K562 (cell line): Measurements from ENCODE around the gene VRK3. TPM values are rescaled to one million over a fixed set of nuclear protein-coding genes. Genes with fewer than 3 reads are reported as not detected.

Experiments
- CREM ChIP-seq: IDR thresholded peaks from 2 replicates; pipeline ENCODE4 v1.6.1; 2014; ENCODE audit warnings: antibody characterized with exemption, low read depth
- DPF2 ChIP-seq: fragments of 450-650 bp; IDR thresholded peaks from 2 replicates; pipeline ENCODE4 v1.6.1; 2016
- ELF2 ChIP-seq: fragments of 250-450 bp; sonication (Bioruptor Pico); IDR thresholded peaks from 2 replicates; pipeline ENCODE4 v1.5.0; 2021; ENCODE audit warnings: mild to moderate bottlenecking
- FOXK2 ChIP-seq, 2 experiments: fragments of 450-650 bp; IDR thresholded peaks in 1 of 2; conservative IDR thresholded peaks in 1 of 2; 2 replicates each; pipeline ENCODE4 v1.6.1; 2016; ENCODE audit warnings: low read depth in 2 of 2, mild to moderate bottlenecking in 1 of 2
- HDAC8 ChIP-seq: fragments of 450-650 bp; IDR thresholded peaks from 2 replicates; pipeline ENCODE4 v1.6.1; 2016; ENCODE audit warnings: mild to moderate bottlenecking, missing genetic modification characterization, moderate library complexity, missing compliant biosample characterization
- KAT8 ChIP-seq: fragments of 450-650 bp; IDR thresholded peaks from 2 replicates; pipeline ENCODE4 v1.6.1; 2016; ENCODE audit warnings: low read depth, mild to moderate bottlenecking
- MYBL2 ChIP-seq, 2 experiments: fragments of 450-650 bp in 1 of 2; sonication (generic) in 1 of 2; formaldehyde crosslinking in 1 of 2; IDR thresholded peaks; 2 replicates each; pipeline versions ENCODE4 v1.6.1 to v1.8.1; 2017 to 2022; ENCODE audit warnings: borderline replicate concordance in 1 of 2, inconsistent platforms in 1 of 2, low read depth in 1 of 2, mild to moderate bottlenecking in 1 of 2, missing genetic modification reagents in 1 of 2, moderate library complexity in 1 of 2
- NFE2 ChIP-seq: IDR thresholded peaks from 2 replicates; pipeline ENCODE4 v1.6.1; 2014; ENCODE audit warnings: antibody characterized with exemption, low read depth
- OTX1 ChIP-seq: fragments of 450-650 bp; formaldehyde crosslinking; IDR thresholded peaks from 2 replicates; pipeline ENCODE4 v1.4.0; 2022; ENCODE audit warnings: mild to moderate bottlenecking
- PHF8 ChIP-seq: fragments of 200-600 bp; sonication (generic); IDR thresholded peaks from 2 replicates; pipeline ENCODE4 v1.6.1; 2012; ENCODE audit warnings: mixed run types, mild to moderate bottlenecking, inconsistent platforms, low read length, moderate library complexity, borderline replicate concordance
- PRMT5 ChIP-seq: sonication (generic); formaldehyde crosslinking; IDR thresholded peaks from 2 replicates; pipeline ENCODE4 v1.5.0; 2020; ENCODE audit warnings: missing genetic modification reagents
- TAL1 ChIP-seq: fragments of 450-650 bp; IDR thresholded peaks from 2 replicates; pipeline ENCODE4 v1.6.1; 2016; ENCODE audit warnings: mild to moderate bottlenecking
- TFAP4 ChIP-seq: sonication (generic); formaldehyde crosslinking; IDR thresholded peaks from 2 replicates; pipeline ENCODE4 v1.8.0; 2022; ENCODE audit warnings: missing genetic modification reagents, mild to moderate bottlenecking, moderate library complexity, borderline replicate concordance
- U2AF1 ChIP-seq: fragments of 200-400 bp; formaldehyde crosslinking; optimal IDR thresholded peaks from 2 replicates; pipeline ENCODE3; 2017; ENCODE audit warnings: mild to moderate bottlenecking, low read depth, low read length, moderate library complexity
- ZNF699 ChIP-seq: fragments of 250-450 bp; sonication (Bioruptor Pico); IDR thresholded peaks from 2 replicates; pipeline ENCODE4 v1.8.0; 2021; ENCODE audit warnings: mild to moderate bottlenecking, moderate library complexity; ENCODE audit not compliant: insufficient replicate concordance
- ZNF830 ChIP-seq: fragments of 250-450 bp; sonication (Bioruptor Pico); IDR thresholded peaks from 2 replicates; pipeline ENCODE4 v1.5.0; 2021; ENCODE audit warnings: mild to moderate bottlenecking
- polyA plus RNA-seq, 8 experiments: library from polyadenylated mRNA; depleted of rRNA in 4 of 8; stranded (reverse) in 5 of 8; unstranded in 3 of 8; fragments of >200 nt; fragmentation: Nextera tagmentation in 2 of 8; fragmentation: Illumina TruSeq in 1 of 8; extraction: Ambion mirVana in 2 of 8; extraction: Trizol in 1 of 8; gene quantifications; 2 replicates each; pipeline versions ENCODE4 v1.2.1 to v1.2.3, GENCODE V29; 2011 to 2014; ENCODE audit warnings: inconsistent platforms in 1 of 8, missing spikeins in 1 of 8
- total RNA-seq, 7 experiments: library from RNA; depleted of rRNA in 6 of 7; stranded (reverse); fragments of >200 nt in 6 of 7; fragmentation: Illumina TruSeq in 2 of 7; extraction: Trizol in 2 of 7; gene quantifications; 2 replicates each; pipeline versions ENCODE4 v1.2.1 to v1.2.3, GENCODE V29; 2011 to 2021; ENCODE audit warnings: low replicate concordance in 1 of 7
- TF ChIP-seq, protein P1 (sequence below): sonication (generic); formaldehyde crosslinking; IDR thresholded peaks from 2 replicates; pipeline ENCODE4 v1.8.1; 2023; ENCODE audit warnings: mild to moderate bottlenecking, missing genetic modification reagents
- TF ChIP-seq, protein P2 (sequence below): fragments of 450-650 bp; IDR thresholded peaks from 2 replicates; pipeline ENCODE4 v1.6.1; 2018; ENCODE audit warnings: mild to moderate bottlenecking, low read depth; ENCODE audit not compliant: partially characterized antibody

The VRK3 gene
- total and polyA plus RNA-seq, 9 of the 15 experiments (the other 6 are each of a cell fraction or from before 2014, with no cell fraction given), result 25.6 to 94.3 (median 42.9) TPM

- TF ChIP-seq, protein P1, sequence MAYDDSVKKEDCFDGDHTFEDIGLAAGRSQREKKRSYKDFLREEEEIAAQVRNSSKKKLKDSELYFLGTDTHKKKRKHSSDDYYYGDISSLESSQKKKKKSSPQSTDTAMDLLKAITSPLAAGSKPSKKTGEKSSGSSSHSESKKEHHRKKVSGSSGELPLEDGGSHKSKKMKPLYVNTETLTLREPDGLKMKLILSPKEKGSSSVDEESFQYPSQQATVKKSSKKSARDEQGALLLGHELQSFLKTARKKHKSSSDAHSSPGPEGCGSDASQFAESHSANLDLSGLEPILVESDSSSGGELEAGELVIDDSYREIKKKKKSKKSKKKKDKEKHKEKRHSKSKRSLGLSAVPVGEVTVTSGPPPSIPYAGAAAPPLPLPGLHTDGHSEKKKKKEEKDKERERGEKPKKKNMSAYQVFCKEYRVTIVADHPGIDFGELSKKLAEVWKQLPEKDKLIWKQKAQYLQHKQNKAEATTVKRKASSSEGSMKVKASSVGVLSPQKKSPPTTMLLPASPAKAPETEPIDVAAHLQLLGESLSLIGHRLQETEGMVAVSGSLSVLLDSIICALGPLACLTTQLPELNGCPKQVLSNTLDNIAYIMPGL (CRISPR knock-in tag), result peak; percentile 97; the same call in 1 of the 2 replicates
- TF ChIP-seq ZNF699 (CRISPR knock-in tag) (no peak), ELF2 (CRISPR knock-in tag) (0 out of 2 replicates have a peak, but pooled peaks have one; percentile 35), PHF8 (peak; percentile 87; the same call in 1 of the 2 replicates), MYBL2 (IDR thresholded peaks at IDR 0.05; ENCODE audit: low read depth) (peak; percentile 83), MYBL2 (CRISPR knock-in tag; IDR thresholded peaks at IDR 0.05; ENCODE audit: borderline replicate concordance) (no peak), CREM (0 out of 2 replicates have a peak, but pooled peaks have one; percentile 28), PRMT5 (peak; percentile 81; the same call in 1 of the 2 replicates), U2AF1 (peak; percentile 77), TAL1 (0 out of 2 replicates have a peak, but pooled peaks have one; percentile 12), TFAP4 (CRISPR knock-in tag) (peak; percentile 75), DPF2 (0 out of 2 replicates have a peak, but pooled peaks have one; percentile 12), HDAC8 (tag) (0 out of 2 replicates have a peak, but pooled peaks have one; percentile 33), NFE2 (peak; percentile 2; the same call in 1 of the 2 replicates), OTX1 (CRISPR knock-in tag) (peak; percentile 84), FOXK2 (conservative IDR thresholded peaks at IDR 0.05 in 1 of 2, IDR thresholded peaks at IDR 0.05 in 1 of 2; ENCODE audit: low read depth in 2 of 2) (no peak), ZNF830 (peak; percentile 92), KAT8 (no peak)
- TF ChIP-seq, protein P2, sequence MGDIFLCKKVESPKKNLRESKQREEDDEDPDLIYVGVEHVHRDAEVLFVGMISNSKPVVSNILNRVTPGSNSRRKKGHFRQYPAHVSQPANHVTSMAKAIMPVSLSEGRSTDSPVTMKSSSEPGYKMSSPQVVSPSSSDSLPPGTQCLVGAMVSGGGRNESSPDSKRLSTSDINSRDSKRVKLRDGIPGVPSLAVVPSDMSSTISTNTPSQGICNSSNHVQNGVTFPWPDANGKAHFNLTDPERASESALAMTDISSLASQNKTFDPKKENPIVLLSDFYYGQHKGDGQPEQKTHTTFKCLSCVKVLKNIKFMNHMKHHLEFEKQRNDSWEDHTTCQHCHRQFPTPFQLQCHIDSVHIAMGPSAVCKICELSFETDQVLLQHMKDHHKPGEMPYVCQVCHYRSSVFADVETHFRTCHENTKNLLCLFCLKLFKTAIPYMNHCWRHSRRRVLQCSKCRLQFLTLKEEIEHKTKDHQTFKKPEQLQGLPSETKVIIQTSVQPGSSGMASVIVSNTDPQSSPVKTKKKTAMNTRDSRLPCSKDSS, result no peak
Observed at GRCh38 chr19:49929121-49929610, 96.0 kb downstream of the VRK3 start, which contains the start of the genes ATF5 and NUP62 (continued).
